ENCODE measurements around the gene LRP1B. TPM values are rescaled to one million over a fixed set of nuclear protein-coding genes. Genes with fewer than 3 reads are reported as not detected.

The LRP1B gene
- total RNA-seq, 1 donor from 2014 or later = 4.6 TPM

DNA sequence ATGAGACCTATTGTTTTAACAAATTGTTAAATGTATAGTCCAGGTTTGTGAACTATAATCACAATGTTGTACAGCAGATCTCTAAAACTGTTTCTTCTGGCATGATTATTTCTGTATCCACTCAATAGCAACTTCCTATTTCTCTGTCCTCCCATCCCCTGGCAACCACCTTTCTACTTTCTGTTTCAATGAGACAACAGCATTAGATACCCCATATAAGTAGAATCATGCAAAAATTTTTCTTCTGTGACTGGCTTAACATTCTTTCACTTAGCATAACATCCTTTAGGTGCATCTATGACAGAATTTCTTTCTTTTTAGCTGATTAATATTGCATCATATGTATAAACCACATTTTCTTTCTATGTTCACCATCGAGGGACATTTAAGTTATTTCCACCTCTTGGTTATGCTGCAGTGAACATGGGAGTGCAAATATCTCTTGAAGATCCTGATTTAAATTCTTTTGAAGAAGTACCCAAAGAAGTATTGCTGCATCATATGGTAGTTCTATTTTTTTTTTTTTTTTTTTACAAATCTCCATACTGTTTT is 713.5 kb downstream of the LRP1B start:
- DNase-seq = no peak

DNA sequence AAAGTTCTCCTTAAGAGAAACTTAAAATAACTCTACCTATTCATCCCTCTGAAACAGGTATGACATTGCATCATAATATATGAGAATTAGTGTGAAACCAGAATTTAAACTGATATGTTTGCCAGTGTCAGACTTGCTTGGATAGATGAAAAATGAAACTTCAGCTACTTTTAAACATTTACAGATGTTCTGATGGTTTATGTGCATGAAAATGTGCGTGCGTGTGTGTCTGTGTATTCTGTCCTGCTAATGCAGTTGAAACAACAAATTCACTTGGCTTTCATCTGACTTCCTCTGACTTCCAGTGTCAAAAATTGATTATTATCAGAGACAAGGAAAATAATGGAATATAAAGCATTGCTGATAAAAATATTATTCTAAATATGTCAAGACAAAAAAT is 719.4 kb downstream of the LRP1B start:
- no peak for DNase-seq

DNA sequence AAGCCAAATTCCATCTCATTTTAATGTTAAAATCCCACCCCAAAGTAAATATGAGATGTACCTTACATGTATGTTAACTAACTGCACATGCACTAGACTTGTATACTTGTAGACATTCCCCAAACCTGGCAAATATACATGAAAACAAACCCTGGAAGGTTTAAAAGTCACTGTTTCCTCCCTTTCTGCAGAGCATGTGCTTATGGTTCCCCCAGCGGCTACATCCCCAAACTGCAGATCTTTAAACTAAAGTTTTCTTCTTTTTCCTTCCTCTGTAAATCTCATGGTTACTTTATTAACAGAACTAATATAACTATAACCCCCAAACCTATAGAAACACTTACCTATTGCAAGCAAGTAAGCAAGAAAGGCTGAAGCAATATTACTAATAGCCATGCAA is 731.5 kb downstream of the LRP1B start:
- DNase-seq = no peak

DNA sequence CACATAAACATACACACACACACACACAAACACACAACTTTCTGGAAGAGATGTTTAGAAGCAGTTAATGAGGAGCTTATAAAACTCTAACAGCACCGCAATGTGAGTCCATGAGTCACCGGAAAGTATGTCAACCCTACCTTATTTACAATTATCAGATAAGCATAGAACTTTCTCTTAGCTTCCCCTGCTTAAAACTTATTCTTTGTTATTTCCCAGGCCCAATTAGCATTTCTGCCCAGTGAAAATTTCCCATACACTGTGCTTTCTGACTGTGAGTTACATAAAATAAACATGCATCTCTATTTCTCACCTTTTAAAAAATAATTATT is 737.6 kb downstream of the LRP1B start:
- DNase-seq = no peak

DNA sequence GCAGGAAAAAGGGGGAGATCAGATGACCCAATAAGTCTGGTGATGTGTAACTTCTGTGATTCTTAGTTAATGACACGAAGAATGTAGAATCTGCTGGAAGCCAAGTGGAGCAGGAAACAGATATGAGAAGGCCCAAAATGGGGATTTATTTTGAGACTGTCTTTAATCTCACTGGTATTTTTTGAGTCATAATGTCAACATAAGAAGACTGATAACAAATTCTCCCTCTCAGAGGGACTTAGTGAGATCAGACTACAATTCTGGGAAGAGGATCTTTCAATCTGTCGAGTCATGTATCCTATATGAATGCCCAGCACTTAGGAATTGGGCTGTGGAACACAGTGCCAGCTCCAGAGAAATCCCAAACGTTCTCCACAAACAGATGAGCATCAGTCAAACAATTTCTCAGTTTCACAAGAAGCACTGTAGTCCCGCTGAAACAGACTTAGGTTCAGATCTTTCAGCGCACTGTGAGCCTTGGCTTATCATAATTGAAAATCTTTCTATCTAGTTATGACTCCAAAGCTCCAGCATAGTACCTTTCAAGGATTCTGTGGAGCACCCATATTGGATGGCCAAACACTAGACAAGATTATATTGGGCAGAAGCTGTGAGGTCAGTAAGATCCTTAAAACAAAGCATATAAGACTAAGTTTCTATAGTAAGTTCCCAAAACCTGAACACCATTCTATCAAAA is 738.2 kb downstream of the LRP1B start:
- no peak for DNase-seq

DNA sequence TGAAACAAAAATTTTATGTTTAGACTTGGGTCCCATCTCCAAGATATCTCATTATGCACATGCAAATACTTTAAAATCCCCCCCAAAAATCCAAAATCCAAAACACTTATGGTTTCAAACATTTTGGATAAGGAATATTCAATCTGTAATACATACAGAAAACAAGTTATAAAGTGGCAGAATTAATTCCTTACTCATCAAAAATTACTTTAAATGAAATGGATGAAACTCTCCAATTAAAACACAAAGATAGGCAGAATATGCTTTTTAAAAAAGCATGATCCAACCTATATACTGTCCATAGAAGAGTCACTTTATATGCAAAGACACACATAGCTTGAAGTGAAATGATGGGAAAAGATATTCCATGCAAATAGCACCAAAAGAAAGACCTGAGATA is 744.6 kb downstream of the LRP1B start:
- DNase-seq = no peak

DNA sequence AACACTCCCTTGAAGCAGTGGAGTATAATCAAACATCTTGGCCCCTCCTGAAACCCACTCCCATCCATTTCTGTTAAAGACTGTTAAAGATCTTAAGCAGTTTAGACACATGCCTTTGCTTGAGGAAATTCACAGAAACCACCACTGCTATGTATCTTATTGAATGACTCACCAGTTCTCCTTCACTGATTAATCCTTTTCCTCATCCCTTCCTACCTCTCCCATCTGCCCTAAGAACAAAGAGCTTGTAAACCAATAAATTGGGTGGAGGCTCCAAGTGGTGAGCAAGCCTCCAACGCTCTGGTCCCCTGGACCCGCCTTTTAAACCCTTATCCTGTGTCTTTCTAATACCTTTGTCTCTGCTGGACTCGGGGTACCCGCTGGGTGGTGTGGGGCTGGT is 746.1 kb downstream of the LRP1B start:
- DNase-seq = no peak

DNA sequence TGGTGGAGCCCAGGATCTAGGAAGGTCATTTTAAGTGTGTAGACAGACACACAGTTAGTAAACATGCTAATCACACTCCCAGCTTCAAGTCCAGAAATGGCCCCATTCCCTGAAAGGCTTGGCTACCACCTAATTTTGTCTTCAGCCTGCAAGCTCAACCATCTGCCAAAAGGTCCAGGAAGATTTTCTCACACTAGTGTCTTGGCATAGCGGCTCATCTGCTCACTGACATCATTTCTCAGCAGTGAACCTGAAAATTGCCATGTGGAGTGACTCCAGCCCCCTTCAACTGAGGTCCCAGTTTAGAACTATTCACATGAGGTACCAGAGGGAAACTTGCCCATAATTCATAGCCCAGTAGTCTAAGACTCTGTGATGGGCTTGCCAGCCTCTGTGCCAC is 748.9 kb downstream of the LRP1B start:
- DNase-seq = no peak

DNA sequence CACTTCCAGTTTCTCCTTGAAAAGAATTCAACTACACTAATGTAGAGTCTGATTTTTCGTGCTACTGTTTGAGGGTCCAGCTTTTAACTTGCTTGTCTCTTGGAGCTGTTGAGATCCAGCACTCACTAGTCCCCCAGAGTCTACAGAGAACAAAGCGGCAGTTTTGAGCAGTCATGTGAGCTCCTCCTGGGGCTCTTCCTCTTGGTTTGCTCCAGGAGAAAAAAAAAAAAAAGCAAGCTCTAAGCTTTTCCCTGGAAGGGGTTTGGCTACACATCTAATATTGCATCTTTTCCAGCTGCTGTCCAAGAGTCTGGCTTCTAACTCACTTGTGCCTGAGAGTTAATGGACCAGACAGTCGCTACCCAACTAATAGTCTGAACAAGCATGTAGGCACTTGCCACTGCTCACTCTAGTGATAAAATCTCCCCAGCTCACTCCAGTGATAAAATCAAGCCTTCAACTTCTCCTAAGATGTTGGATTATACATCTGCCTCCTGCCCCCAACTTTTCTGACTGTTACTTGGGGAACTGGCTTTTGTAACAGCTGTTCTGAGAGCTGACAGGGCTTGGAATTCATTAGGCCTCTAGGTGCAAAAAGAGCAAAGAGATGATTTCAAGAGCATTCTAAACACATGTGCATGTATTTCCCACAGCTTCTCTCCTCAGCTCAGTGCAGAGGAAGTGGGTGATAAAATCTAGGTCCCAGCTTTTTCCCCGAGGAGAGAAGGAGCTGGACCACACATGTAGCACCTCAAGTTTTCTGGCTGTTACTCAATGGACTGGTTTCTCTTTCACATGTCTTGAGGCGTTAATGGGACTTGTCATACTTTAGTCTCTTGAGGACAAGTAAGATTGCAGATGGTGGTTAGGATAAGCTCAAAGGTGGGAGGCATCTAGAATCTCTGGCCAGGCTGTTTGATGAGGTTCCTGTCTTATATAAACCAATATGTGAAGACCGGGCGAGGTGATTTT is 750.5 kb downstream of the LRP1B start:
- peak; percentile 58 for DNase-seq

DNA sequence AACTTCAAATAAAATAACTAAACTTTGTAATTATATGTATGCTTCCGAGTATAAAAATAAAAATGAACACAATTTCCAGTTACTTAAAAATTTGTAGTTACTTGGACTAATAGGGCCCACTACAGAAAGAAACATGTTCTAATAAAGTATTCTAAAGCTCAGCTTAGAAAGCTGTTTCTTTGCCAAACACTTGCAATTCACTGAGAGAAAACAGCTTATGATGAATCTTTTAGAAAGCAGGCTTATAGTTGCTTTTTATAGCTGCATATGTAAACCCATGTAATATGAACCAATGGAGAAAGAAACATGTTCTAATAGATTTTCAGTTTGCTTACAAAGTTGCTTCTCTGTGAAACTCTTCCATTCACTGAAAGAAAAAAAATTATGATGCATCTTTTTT is 766.0 kb downstream of the LRP1B start:
- DNase-seq = no peak

DNA sequence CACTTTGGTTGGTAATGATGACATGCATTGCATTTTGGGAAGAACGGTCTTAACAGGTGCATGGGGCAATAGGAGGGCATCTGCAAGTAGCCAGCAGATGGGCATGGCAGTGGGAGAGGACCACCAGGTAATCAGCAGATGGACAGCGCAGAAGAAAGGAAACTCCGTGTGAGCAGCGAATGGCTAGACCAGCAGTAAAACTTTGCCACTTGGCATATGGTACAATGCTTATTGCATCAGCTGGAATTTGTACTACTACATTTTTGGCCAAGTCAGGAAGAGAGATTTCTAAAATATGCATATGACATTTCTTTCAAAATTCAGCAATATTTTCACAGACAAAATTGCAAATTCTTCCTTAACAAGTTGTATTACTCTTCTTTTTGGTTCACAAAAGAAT is 768.5 kb downstream of the LRP1B start:
- no peak for DNase-seq

DNA sequence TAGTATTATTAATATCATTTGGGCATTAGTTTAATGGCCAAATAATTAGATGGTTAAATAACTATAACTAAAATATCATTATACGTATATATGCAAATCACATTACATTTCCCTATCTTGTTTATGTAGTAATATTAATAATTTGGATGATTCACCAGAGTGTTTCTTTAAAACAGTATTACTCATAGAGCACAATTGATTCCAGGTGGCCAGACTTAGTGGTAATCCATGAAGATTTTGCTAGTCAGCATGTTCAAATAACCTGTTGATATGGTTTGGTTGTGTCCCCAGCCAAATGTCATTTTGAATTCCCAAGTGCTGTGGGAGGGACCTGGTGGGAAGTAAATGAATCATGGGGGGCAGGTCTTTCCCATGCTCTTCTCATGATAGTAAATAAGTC is 782.3 kb downstream of the LRP1B start:
- DNase-seq = no peak

DNA sequence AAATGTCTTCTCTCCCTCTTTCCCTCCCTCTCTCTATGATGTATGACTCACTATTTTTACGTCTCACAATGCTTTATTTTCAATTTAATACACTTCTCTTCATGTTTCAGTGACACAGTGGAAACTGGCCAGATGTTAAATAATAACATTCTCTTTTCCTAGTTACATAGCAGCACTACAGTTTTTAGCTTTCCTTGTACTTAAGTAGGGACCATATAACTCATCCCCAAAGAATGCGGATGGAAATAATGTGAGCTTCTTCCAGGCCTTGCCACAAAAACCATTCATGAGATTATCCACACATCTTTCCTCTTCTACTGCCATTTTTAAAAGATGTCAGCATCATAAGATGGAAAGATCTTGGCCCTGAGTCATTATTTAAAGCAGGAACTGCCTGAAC is 789.4 kb downstream of the LRP1B start:
- peak; percentile 28 for DNase-seq

DNA sequence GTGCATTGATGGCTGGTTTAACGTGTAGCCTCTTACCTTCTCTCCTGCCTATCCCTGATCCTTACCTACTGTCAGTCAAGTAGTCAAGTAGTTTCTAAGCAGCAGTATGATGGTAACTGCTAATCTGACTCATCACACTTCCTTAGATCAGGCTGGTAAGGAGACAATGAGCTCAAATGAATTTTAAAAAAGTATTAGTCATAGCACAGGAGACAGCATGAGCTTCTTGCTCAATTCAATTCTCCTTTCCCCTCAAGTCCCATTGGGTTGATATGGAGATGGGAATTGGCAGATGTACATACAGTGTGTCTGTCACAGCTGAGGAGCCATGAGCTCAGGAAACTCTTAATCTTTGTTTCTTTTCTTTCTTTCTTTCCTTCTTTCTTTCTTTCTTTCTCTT is 799.7 kb downstream of the LRP1B start:
- no peak for DNase-seq

DNA sequence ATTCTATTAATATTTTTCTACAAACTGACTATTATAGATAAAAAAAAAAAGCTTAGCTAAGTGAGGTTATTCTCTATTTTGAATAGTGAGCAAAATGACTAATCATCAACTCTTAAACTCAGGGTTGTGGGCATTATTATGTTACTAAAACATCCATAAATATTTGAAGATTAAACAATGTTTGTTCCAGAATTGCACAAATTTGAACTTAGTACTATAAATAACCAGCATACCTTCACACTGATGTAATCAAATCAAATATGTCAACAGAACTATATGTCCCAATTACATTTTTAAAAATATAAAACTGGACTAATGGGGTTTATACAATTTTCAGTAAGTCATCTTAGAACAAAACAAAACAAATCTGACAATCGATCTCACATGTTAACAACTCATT is 800.9 kb downstream of the LRP1B start:
- DNase-seq = no peak

DNA sequence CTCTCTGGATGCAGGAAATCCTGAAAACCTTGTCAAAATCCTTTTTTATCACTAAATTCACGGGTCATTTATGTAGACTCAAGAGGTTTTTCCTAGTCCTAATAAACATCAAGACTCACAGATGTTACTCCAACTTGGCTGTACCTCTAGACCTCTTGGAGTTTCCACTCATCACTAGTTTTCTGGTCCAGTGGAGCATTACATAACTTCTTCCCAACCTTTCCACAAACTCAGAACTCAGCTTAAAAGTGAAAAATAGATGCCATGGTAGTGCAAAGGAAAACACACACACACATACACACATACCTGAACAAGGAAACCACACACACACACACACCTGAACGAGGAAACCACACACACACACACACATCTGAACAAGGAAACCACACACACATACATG is 807.2 kb downstream of the LRP1B start:
- DNase-seq = no peak

DNA sequence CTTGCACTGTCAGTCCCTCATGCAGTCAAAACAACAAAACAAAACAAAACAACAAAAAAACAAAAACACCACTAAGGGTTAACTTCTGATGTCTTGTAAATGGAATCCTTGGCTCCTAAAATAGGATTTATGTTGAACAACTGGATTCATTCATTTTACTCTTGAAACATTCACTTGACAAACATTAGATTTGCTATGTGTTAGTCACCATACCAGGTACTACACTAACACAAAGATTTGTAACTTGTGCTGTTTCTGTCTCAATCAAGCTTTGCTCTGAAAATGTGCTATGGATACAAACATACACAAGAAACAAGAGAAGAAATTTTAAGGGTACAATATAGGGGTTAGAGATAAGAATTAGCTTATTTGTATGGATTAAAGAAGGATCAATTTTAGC is 812.8 kb downstream of the LRP1B start:
- DNase-seq = no peak

DNA sequence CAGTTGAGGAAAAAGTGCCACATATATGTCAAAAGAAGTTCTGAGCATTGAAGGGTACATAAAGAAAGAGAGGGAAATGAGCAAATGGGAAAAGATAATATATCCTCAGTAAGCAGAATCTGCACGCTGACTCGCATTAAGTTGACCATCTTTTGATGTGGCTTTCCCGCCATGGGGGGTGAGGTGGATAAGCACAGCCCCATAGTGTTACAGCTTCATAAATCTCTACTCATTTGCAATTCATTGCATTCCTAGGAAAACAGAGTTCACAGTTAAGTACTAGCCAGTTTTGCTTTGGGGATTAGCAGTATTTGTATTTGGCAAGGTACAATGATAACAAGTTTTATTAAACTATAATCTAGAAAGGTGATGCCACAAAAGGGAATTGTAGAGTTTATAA is 814.2 kb downstream of the LRP1B start:
- no peak for DNase-seq

DNA sequence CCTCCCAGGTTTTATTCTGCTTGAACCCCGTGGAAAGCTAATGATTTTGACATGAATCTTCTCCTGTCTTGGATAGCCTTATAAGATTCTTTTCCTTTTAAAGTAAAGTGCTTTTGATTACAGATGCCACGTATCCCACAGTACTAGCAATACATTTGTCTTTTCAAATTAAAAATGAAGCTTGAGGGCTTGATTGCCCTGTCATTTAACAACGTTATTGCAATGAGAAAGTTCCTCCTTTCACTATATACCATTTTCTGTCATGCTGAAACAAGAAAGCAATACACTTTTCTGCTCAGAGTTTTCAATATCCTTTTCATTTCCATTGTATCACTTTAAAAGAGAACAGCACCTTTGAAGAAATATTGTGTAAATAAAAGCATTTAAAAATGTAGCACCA is 814.7 kb downstream of the LRP1B start:
- DNase-seq = no peak

DNA sequence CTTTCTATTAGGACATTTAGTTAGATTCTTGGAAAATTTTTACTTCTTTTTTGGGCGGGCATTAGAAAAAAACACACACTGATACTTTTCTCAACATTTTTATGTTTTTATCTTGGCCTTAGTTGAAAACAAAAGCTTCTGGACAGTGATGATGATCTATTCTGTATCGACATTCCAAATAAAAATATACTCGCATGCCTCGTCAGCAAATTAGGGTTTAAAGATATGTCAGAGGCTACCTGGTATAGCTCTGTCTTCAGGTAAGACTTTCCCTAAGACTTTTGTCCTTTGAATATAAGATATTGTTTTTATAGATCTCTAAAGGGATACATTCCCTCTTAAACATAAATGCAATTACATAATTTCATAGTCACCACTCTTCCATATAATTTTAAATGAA is 816.8 kb downstream of the LRP1B start:
- DNase-seq = no peak

DNA sequence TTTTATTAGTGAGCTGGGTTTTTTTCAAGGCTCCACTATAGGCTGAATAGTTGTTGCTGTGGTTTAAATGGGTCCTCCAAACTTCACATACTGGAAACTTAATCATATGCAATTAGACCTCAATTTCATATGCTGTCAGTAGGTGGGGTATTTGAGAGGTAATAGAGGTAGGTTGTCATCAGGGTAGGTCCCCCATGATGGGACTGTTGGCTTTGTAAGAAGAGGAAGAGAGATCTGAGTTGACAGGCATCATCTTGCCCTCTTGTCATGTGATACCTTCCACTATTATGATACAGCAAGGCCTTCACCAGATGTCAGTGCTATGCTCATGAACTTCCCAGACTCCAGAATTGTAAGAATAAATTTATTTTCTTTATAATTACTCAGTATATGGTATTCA is 819.4 kb downstream of the LRP1B start:
- DNase-seq = no peak

DNA sequence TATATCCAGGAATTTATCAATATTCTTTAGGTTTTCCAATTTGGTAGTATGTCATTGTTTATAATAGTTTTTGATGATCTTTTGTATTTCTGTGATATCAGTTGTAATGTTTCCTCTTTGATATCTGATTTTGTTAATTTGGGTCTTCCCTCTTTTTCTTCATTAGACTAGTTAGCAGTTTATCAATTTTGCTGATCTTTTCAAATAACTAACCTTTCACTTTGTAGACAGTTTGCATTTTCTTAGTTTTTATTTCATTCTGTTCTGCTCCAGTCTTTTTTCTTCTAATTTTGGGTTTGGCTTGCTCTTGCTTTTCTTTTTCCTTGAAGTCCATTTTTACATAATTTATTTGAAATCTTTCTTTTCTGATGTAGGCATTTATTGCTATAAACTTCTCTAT is 824.4 kb downstream of the LRP1B start:
- no peak for DNase-seq

DNA sequence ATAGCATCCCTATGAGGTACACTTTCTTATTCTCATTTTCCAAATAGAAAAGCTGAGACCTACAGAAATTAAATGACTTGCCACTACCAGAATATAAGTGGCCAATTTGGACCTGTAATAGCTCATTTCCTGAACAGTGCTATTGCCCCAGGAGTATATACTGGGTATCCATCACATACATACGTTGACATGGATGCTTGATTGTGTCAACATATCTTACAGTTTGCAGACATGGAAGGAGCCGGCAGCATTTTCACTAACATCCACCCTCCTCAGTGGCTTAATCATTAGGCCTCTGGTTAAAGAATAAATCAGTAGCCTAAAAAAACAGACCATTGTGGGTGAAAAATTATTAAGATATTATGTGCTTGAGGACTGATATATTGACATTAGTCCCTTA is 829.3 kb downstream of the LRP1B start:
- DNase-seq = no peak

DNA sequence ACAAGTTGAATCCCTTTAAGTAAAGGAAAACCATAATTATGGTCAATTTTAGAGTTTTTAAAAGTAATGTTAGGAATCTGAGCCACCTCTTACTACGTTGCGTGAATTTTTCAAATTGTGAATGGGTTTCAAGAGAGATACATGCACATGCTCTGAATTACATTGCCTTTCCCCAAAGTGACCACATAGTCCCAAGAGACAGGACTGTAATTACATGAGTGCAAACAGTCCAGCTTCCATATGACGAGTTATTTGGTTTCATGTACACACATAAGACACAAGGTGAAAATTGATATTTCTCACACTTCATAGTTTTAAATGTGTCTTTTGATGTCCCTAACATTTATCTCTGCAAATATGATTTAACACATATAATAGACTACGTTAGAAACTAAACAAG is 850.8 kb downstream of the LRP1B start:
- DNase-seq = no peak

All from tongue (tissue), 2 donors.